ES-I3 (cell line): Measurements from ENCODE around the gene BTN1A1.
A peak's percentile ranks its signal among the peaks of the same experiment; 100 is the strongest.

Experiments
- H3K36me3 ChIP-seq: 2 replicates; pipeline ENCODE4 v1.6.1; 2013; ENCODE audit warnings: mild to moderate bottlenecking, low read length, control low read depth, moderate library complexity; ENCODE audit not compliant: insufficient read depth
- H3K4me1 ChIP-seq: 2 replicates; pipeline ENCODE4 v1.6.1; 2013; ENCODE audit warnings: mild to moderate bottlenecking, control low read depth, low read length; ENCODE audit not compliant: insufficient read depth
- H3K9ac ChIP-seq: 2 replicates; pipeline ENCODE4 v1.6.1; 2013; ENCODE audit warnings: low read depth, mild to moderate bottlenecking, low read length, moderate library complexity
- H3K9me3 ChIP-seq: 2 replicates; pipeline ENCODE4 v1.6.1; 2013; ENCODE audit warnings: mild to moderate bottlenecking, low read length, moderate library complexity; ENCODE audit not compliant: control insufficient read depth, insufficient read depth

BTN1A1 gene

DNA sequence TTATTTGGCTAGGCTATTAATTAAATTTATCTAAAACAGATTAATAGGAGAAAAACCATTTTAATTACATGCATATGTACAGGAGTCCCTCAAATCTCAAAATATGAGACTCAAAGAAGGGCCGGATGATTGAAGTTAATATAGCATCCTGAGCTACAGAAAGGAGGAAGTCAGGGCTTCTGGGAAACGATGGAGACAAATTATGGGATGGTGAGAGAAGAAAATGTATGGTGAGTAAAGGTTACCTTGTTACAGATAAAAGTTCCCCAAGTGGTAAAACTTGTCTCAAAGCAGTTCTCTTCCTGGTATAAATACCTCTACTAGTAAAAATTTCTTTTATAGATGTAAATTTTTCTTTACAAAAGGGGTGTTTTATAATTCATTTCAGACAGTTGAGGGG lies 15.9 kb upstream of the BTN1A1 start:
- Histone ChIP-seq H3K36me3 (no peaks in the 10 kb centered on the region), H3K4me1 (no peaks in the 10 kb centered on the region), H3K9ac (no peak overlapping the region), H3K9me3 (0 out of 2 replicates have a peak, but pooled peaks cover 2% of the 10 kb centered on the region)

DNA sequence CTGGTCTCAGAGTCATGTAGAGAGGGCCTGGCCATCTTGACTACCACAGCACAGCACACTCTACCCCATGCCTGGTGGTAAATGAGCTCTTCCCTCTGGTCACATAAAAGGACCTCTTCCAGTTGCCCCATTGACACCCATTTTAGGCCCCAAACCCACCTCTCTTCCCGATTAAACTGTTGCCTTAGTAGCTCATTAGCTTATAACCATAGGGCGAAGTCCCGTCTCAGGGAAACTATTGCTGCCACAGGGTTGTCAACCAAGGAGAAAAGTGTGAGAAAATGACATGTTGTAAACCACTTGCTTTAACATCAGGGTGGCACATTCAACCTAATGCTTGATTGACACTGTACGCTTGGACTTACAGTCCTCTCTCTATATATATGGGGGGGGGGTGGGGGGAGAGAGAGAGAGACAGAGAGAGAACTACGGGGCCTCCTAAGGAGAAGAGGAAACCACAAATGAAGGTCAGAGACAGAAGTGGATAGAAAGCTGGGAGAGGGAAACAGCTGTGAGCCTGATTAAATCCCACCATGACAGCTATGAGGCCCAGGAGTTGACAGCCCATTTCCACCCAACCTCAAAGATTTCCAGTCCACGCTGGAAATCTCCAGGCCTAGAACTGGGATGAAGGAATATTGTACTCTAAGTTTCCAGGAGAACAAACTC lies 14.9 kb upstream of the BTN1A1 start:
- Histone ChIP-seq H3K9ac (no peak overlapping the region), H3K36me3 (no peaks in the 10 kb centered on the region), H3K9me3 (0 out of 2 replicates have a peak, but pooled peaks cover 2% of the 10 kb centered on the region), H3K4me1 (no peaks in the 10 kb centered on the region)

DNA sequence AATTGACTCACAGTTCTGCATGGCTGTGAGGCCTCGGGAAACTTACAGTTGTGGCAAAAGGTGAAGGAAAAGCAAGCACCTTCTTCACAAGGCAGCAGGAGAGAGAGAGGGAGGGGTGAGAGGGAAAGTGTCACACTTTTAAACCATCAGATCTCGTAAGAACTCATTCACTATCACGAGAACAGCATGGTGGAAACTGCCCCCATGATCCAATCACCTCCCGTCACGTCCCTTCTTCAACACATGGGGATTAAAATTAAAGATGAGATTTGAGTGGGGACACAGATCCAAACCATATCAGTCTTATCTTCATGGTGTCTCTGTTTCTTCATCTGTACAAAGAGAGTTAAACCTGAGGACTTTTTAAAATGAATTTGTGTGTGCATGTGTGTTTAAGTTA lies 13.7 kb upstream of the BTN1A1 start:
- Histone ChIP-seq H3K4me1 (no peaks in the 10 kb centered on the region), H3K9ac (no peak overlapping the region), H3K9me3 (0 out of 2 replicates have a peak, but pooled peaks cover 2% of the 10 kb centered on the region), H3K36me3 (no peaks in the 10 kb centered on the region)

DNA sequence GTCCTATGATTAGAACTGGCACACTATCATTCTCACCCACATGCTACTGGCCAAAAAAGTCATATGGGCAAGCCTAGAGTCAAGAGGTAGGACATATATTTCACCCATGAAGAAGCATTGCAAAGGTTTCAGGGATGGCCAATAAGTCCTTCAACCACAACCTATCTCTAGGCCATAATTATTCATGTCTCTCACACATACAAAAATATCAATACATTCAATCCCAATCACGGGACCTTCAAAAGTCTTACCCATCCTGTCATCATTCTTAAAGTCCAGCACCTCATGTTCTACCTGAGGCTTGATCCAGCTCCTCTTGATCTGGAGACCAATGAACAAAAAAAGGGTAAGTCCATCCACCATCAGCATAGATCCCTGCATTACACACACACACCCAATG lies 12.6 kb upstream of the BTN1A1 start:
- Histone ChIP-seq H3K9me3 (0 out of 2 replicates have a peak, but pooled peaks cover 2% of the 10 kb centered on the region), H3K9ac (no peak overlapping the region), H3K4me1 (no peaks in the 10 kb centered on the region), H3K36me3 (no peaks in the 10 kb centered on the region)

DNA sequence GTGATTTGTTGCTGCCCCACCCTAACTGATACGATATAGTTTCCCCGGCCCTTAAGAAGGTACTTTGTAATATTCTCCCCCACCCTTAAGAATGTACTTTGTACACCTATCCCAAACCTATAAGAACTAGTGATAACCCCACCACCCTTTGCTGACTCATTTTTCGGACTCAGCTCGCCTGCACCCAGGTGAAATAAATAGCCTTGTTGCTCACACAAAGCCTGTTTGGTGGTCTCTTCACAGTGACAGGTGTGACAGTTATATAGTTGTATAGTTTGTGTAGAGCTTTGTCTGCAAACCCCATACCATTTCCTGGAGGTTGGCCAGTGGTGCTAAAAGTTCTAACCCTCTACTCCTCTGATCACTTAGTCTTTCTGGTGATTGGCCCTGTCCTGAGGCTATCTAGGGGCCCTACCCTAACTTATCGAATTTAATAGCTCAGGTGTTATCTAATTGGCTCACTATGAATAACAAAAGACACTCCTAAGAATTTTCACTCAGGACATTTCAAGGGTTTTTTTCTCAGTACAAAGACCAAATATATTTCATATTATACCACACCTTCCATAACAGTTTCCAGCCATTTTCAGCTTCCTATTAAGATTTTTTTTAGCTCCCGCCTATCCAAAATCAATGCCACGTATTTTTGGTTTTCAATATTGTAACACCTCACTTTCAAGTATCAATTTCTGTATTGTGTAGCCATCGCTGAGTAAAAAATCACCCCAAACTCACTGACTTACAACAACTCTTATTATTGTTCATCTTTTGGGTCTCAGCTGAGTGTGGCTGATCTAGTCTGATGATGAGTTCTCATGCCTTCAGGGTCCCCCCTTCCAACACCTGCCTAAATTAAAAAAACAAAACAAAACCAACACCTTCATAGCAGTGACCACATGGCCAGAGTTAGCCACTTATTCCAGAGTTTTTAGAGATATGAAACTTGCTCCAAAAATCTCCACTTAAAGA lies 9.8 kb upstream of the BTN1A1 start:
- H3K36me3 ChIP-seq = no peaks in the 10 kb centered on the region
- H3K9me3 ChIP-seq = 0 out of 2 replicates have a peak, but pooled peaks cover 2% of the 10 kb centered on the region
- no peaks in the 10 kb centered on the region for H3K4me1 ChIP-seq
- H3K9ac ChIP-seq = no peak overlapping the region

DNA sequence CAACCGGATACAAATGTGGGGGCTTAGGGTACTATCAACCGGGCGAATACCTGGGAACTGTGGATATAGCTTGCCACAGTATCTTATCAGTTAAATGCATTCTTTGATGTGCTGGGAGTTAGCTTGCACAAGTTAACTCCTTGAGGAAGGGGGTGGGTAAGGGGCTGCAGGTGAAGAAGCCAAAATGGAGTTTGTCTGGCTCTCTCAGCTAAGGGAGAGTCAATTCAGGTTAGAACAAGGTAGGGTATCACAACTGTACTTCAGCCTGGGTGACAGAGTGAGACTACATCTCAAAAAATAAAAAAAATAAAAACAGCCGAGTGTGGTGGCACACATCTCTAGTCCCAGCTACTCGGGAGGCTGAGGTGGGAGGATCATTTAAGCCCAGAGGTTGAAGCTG lies 8.5 kb upstream of the BTN1A1 start:
- Histone ChIP-seq H3K9me3 (0 out of 2 replicates have a peak, but pooled peaks cover 2% of the 10 kb centered on the region), H3K4me1 (no peaks in the 10 kb centered on the region), H3K36me3 (no peaks in the 10 kb centered on the region), H3K9ac (no peak overlapping the region)

DNA sequence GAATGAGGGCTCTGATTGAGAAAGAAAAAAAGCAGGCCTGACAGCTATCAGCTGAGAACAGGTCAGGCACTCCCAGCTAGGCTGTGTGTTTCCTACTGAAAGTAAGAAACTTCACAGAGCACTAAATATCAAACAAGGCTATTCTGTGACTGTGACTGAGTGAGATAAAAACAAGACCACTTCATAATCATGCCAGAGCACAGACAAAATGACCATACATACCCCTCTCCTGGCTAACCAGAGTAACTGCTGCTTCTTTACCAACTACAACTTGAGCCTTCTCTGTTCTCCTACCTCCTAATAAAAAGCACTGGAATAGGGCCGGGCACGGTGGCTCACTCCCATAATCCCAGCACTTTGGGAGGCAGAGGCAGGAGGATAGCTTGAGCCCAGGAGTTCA lies 6.8 kb upstream of the BTN1A1 start:
- Histone ChIP-seq H3K9me3 (no peaks in the 10 kb centered on the region), H3K9ac (no peak overlapping the region), H3K4me1 (no peaks in the 10 kb centered on the region), H3K36me3 (no peaks in the 10 kb centered on the region)

DNA sequence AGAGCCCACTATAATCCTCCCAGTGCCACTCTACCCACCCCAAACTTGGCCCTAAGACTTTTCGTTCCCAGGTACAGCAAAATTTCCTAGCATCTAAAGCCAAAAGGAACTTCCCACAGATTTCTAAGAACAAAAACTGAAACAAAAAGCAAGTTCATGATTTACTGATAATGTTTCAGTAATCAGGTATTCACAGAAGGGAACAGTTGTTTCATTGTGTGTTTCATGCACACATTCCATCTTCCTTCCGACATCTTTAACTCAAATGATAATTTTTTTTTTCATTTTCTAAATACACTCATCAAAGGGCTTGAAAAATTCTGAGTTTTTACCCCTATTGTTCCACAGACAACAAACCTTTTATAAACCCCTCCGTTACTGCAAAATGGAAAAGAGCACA lies 6.0 kb upstream of the BTN1A1 start:
- Histone ChIP-seq H3K36me3 (no peaks in the 10 kb centered on the region), H3K4me1 (no peaks in the 10 kb centered on the region), H3K9ac (no peak overlapping the region), H3K9me3 (no peaks in the 10 kb centered on the region)

DNA sequence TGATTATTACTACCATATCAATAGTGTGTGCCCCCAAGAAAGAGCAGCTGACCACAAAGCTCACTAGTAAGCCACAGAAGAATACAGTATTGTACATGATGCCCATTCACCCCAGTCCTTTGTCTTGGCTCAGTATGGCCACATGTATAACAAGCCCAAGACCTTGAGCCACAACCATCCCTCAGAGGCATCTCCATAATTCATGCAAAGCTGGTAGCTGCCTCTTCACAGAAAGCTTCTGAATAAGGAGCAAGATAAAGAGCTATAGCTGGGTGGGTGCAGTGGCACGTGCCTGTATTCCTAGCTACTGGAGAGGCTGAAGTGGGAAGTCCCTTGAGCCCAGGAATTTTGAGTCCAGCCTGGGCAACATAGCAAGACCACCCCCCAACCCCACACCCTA lies 4.8 kb upstream of the BTN1A1 start:
- no peak overlapping the region for H3K9ac ChIP-seq
- H3K36me3 ChIP-seq = no peaks in the 10 kb centered on the region
- no peaks in the 10 kb centered on the region for H3K9me3 ChIP-seq
- H3K4me1 ChIP-seq = peaks cover 2% of the 10 kb centered on the region; the same call in 1 of the 2 replicates

DNA sequence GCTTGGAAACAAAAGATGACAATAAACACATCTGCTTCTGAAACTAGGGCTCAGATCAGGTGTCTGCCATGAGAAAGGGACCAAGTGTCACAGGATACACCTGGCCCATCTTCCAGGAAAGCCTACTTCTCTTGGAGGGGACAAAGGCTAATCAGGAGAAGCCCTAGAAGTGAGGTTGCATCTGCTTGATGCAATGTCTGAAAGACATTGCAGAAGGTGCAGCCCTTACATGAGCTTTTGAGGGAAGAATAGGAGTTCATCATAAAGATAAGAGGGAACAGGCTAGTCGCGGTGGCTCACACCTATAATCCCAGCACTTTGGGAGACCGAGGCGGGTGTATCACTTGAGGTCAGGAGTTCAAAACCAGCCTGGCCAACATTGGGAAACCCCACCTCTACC lies 2.5 kb upstream of the BTN1A1 start:
- Histone ChIP-seq H3K9ac (no peak overlapping the region), H3K4me1 (peaks cover 2% of the 10 kb centered on the region; the same call in 1 of the 2 replicates), H3K9me3 (no peaks in the 10 kb centered on the region), H3K36me3 (no peaks in the 10 kb centered on the region)

DNA sequence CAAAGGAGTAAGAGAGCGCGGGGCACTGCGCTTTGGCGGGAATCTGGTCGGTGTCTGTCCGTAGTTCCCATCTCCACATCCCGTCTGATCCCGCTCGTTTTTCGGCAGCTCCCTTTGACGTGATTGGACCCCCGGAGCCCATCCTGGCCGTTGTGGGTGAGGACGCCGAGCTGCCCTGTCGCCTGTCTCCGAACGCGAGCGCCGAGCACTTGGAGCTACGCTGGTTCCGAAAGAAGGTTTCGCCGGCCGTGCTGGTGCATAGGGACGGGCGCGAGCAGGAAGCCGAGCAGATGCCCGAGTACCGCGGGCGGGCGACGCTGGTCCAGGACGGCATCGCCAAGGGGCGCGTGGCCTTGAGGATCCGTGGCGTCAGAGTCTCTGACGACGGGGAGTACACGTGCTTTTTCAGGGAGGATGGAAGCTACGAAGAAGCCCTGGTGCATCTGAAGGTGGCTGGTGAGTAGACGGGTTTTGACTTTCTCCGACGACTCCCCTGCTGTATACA lies 1.4 kb downstream of the BTN1A1 start:
- no peaks in the 10 kb centered on the region for H3K36me3 ChIP-seq
- no peaks in the 10 kb centered on the region for H3K9me3 ChIP-seq
- H3K9ac ChIP-seq = peak overlapping the region; percentile 48; the same call in 1 of the 2 replicates
- peaks cover 2% of the 10 kb centered on the region; the same call in 1 of the 2 replicates for H3K4me1 ChIP-seq

DNA sequence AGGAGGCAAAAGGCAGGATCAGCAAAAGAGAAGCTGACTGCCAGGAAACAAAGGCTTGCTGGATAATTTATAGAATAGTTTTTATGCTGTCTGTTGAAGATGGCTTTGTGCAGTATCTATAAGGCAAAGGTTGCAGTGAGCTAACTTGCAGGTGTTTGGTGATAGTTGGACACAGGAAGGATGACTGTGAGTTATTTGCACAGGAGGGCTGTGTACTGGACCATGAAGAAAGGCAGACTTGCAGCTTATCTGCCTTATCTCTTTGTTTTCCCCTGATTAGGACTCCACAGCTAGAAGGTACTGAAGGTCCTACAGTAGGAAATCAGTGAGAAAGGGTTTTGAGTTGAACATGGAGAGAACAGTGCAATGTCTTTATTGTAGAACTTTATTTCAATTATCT lies 2.1 kb downstream of the BTN1A1 start:
- Histone ChIP-seq H3K4me1 (peaks cover 2% of the 10 kb centered on the region; the same call in 1 of the 2 replicates), H3K36me3 (no peaks in the 10 kb centered on the region), H3K9me3 (no peaks in the 10 kb centered on the region), H3K9ac (peak overlapping the region; percentile 48; the same call in 1 of the 2 replicates)

DNA sequence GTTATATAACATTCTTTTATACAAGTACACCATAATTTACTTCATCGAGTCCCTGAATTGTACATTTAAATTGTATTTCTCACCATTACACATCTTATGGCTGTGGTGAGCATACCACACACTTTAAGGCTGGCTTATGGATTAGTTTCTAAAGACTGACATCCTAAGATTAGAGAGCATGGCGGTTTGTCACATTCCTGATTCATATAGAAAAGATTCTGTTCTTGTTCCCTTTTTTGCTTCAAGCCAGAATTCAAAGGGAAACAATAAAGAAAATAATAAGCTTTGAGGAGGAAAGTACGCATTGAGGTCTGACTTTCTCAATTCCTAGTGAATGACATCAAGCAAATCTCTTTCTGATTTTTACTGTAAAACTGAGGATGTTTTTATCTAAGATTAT lies 2.5 kb downstream of the BTN1A1 start:
- Histone ChIP-seq H3K9ac (no peak overlapping the region), H3K36me3 (no peaks in the 10 kb centered on the region), H3K9me3 (no peaks in the 10 kb centered on the region), H3K4me1 (peaks cover 2% of the 10 kb centered on the region; the same call in 1 of the 2 replicates)

DNA sequence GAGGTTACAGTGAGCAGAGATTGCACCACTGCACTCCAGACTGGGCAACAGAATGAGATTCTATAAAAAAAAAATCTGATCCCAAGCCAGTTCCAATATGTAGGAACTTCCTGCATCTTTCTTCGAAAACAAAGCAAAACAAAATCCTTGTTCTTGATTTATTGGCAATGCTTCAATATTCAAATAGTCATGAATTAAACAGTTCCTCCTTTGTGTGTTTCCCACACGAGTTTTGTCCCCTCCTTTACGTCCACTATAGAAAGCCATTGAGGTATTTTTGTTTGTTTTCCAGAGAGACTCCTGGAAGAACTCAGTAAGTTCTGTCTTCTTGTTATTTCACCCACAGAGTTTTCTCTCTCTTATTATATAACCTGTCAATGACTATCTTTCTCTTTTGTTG lies 7.6 kb downstream of the BTN1A1 start:
- Histone ChIP-seq H3K9ac (no peak overlapping the region), H3K4me1 (no peaks in the 10 kb centered on the region), H3K9me3 (no peaks in the 10 kb centered on the region), H3K36me3 (no peaks in the 10 kb centered on the region)
